DOHH2 (cell line): ENCODE measurements around the gene CCDC68.

Source experiments
- EZH2phosphoT487 ChIP-seq: fragments of 200-600 bp; sonication (generic); IDR thresholded peaks from 2 replicates; pipeline ENCODE4 v1.6.1; 2017; ENCODE audit warnings: borderline replicate concordance, mild to moderate bottlenecking, antibody characterized with exemption, low read length, moderate library complexity, mixed read lengths
- TF ChIP-seq, protein P1 (sequence below): fragments of 200-600 bp; sonication (generic); IDR thresholded peaks from one replicate; pipeline ENCODE4 v1.5.1; 2014; ENCODE audit warnings: antibody characterized with exemption, mild to moderate bottlenecking, low read depth, low read length; ENCODE audit not compliant: poor library complexity, severe bottlenecking

DNA sequence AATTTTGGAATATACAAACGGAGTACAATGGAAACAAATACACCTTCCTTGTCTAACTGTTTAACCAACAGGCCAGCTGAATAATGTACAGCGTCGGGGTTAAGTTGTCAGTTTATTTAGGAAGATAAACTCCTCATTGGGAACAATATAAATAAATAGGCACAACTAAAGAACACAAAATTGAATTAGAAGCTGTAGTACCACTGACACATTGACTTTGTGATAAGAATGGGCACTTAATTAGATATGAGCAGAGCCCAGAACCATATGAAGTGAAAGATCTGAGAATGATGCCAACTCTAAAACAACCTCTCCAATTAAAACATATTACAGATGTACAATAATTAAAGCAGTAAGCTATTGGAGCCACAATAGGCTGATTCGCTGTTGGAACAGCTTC lies 44.4 kb downstream of the CCDC68 start:
- TF ChIP-seq, protein P1, sequence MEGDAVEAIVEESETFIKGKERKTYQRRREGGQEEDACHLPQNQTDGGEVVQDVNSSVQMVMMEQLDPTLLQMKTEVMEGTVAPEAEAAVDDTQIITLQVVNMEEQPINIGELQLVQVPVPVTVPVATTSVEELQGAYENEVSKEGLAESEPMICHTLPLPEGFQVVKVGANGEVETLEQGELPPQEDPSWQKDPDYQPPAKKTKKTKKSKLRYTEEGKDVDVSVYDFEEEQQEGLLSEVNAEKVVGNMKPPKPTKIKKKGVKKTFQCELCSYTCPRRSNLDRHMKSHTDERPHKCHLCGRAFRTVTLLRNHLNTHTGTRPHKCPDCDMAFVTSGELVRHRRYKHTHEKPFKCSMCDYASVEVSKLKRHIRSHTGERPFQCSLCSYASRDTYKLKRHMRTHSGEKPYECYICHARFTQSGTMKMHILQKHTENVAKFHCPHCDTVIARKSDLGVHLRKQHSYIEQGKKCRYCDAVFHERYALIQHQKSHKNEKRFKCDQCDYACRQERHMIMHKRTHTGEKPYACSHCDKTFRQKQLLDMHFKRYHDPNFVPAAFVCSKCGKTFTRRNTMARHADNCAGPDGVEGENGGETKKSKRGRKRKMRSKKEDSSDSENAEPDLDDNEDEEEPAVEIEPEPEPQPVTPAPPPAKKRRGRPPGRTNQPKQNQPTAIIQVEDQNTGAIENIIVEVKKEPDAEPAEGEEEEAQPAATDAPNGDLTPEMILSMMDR: no peak
- TF ChIP-seq EZH2phosphoT487: no peak
